Upper lobe of right lung (tissue), 1 donor: ENCODE measurements around the gene JSRP1. TPM values are rescaled to one million over a fixed set of nuclear protein-coding genes. Genes with fewer than 3 reads are reported as not detected.
A peak's percentile ranks its signal among the peaks of the same experiment; 100 is the strongest.

Source experiments
- ATAC-seq: fragments of 200-7000 bp; cut with Tn5 transposase; one replicate; pipeline ENCODE4 v1.9.1; 2020; ENCODE audit warnings: mild to moderate bottlenecking, moderate library complexity
- DNase-seq: peaks from one replicate; pipeline ENCODE4 v3.0.0-alpha.2; 2020
- H3K27ac ChIP-seq: fragments of 200-600 bp; one replicate; pipeline ENCODE4 v1.8.0; 2022
- H3K27me3 ChIP-seq: fragments of 200-600 bp; one replicate; pipeline ENCODE4 v1.8.0; 2022; ENCODE audit warnings: mild to moderate bottlenecking
- H3K36me3 ChIP-seq: fragments of 200-600 bp; one replicate; pipeline ENCODE4 v1.8.0; 2022
- H3K4me1 ChIP-seq: fragments of 200-600 bp; one replicate; pipeline ENCODE4 v1.8.0; 2022
- H3K4me3 ChIP-seq: fragments of 200-600 bp; one replicate; pipeline ENCODE4 v1.8.0; 2022; ENCODE audit warnings: mild to moderate bottlenecking
- H3K9me3 ChIP-seq: fragments of 200-600 bp; one replicate; pipeline ENCODE4 v1.8.0; 2022
- intact Hi-C: fragments of 100-400 bp; cut with DNase I; formaldehyde crosslinking; loops from one replicate; pipeline ENCODE4 v1.11.0; 2022
- total RNA-seq: library from RNA; stranded (reverse); fragmentation: NEBNext Ultra II Directional; extraction: Animal tissue kit (Norgen Biotek cat#: 25700); gene quantifications from one replicate; pipeline ENCODE4 v1.2.1, GENCODE V29; 2021
- TF ChIP-seq, protein P1 (sequence below): fragments of 200-600 bp; IDR thresholded peaks from one replicate; pipeline ENCODE4 v1.8.0; 2022; ENCODE audit warnings: antibody characterized with exemption
- donor health status: DM: no; HTN: yes; CAD: no; lungs with severe emphysema.

JSRP1 gene
- total RNA-seq, 1 donor from 2014 or later = 1.1 TPM

DNA sequence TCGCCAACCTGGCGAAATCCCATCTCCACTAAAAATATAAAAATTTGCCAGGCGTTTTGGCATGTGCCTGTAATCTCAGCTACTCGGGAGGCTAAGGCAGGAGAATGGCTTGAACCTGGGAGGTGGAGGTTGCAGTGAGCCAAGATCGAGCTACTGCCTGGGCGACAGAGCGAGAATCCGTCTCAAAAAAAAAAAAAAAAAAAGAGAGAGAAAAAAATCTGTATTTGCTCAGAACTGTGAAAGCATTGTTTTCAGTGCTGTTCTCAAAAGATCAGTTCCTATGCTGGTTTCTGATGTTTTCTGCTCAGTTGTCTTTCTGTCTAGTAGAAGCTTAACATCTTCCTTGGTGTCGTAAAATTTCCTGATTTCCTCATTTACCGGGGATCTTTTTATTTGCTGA, 17.0 kb downstream of the JSRP1 start:
- intact Hi-C loops = loop anchor here (5.0 kb wide), 1 partner anchor 33 kb away; no protein-coding TSS in a partner anchor
- DNase-seq = no peak
- Histone ChIP-seq H3K36me3 (peaks cover 11% of the 10 kb centered on the region), H3K27ac (peak overlapping the region; percentile 68), H3K4me1 (peaks cover 69% of the 10 kb centered on the region), H3K9me3 (no peaks in the 10 kb centered on the region), H3K4me3 (peak overlapping the region; percentile 54), H3K27me3 (no peaks in the 10 kb centered on the region)
- no peak for ATAC-seq
- TF ChIP-seq, protein P1, sequence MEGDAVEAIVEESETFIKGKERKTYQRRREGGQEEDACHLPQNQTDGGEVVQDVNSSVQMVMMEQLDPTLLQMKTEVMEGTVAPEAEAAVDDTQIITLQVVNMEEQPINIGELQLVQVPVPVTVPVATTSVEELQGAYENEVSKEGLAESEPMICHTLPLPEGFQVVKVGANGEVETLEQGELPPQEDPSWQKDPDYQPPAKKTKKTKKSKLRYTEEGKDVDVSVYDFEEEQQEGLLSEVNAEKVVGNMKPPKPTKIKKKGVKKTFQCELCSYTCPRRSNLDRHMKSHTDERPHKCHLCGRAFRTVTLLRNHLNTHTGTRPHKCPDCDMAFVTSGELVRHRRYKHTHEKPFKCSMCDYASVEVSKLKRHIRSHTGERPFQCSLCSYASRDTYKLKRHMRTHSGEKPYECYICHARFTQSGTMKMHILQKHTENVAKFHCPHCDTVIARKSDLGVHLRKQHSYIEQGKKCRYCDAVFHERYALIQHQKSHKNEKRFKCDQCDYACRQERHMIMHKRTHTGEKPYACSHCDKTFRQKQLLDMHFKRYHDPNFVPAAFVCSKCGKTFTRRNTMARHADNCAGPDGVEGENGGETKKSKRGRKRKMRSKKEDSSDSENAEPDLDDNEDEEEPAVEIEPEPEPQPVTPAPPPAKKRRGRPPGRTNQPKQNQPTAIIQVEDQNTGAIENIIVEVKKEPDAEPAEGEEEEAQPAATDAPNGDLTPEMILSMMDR = no peak

DNA sequence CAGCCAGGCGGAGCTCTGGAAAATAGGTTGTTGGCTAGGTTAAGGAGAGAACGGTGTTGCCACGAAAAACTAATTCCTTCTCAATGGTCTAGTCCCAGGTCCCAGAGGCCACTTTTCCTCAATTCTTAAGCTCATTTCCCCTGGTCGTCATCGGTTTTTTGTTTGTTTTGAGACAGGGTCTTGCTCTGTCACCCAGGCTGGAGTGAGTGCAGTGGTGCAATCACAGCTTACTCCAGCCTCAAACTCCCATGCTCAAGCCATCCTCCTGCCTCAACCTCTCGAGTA, 18.4 kb downstream of the JSRP1 start:
- no peak for ATAC-seq

DNA sequence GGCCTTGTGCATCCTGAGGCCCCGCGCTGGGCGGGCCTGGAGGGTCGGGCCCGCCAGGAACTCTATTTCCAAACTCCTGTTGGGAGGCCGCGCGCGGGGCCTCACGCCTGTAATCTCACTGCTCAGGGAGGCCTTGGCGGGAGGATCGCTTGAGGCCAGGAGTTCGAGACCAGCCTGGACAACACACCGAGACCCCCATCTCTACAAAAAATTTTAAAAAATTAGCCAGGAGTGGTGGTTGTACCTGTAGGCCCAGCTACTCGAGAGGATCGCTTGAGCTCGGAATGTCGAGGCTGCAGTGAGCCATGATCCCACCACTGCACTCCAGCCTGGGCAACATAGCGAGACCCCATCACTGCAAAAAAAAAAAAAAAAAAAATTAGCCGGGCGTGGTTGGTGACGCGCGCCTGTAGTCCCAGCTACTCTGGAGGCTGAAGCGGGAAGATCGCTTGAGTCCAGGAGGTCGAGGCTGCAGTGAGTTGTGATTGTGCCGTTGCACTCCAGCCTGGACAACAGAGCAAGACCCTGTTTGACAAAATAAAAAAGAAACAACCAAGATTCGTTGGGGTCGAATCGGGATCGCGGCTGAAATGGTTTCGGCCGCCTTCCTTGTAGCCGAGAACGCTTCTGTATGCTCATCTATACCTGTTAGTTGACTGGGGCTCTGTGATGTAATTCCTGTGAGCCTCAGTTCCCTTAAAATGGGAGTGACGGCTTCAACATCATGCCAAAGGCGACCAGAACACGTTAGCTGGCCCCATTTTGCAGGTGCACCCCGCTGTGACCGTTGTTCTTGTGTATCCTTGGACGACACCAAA, 19.0 kb downstream of the JSRP1 start:
- H3K4me3 ChIP-seq = peak overlapping the region; percentile 90
- intact Hi-C loops = loop anchor here (5.0 kb wide), 1 partner anchor 35 kb away; no protein-coding TSS in a partner anchor
- ATAC-seq (no peak), DNase-seq (no peak)
- H3K27me3 ChIP-seq = no peaks in the 10 kb centered on the region
- peak overlapping the region; percentile 99 for H3K27ac ChIP-seq
- no peaks in the 10 kb centered on the region for H3K9me3 ChIP-seq
- H3K4me1 ChIP-seq = peaks cover 56% of the 10 kb centered on the region
- H3K36me3 ChIP-seq = peaks cover 10% of the 10 kb centered on the region
- TF ChIP-seq, protein P1 = no peak

More for the DNA sequence above, 18.4 kb downstream of the JSRP1 start:
- H3K4me3 ChIP-seq = peak overlapping the region; percentile 90
- peaks cover 62% of the 10 kb centered on the region for H3K4me1 ChIP-seq
- no peaks in the 10 kb centered on the region for H3K27me3 ChIP-seq
- no peak for DNase-seq
- H3K36me3 ChIP-seq = peaks cover 10% of the 10 kb centered on the region
- intact Hi-C loops = loop anchor here (5.0 kb wide), 1 partner anchor 34 kb away; no protein-coding TSS in a partner anchor
- H3K9me3 ChIP-seq = no peaks in the 10 kb centered on the region
- TF ChIP-seq, protein P1 = no peak
- H3K27ac ChIP-seq = no peak overlapping the region

DNA sequence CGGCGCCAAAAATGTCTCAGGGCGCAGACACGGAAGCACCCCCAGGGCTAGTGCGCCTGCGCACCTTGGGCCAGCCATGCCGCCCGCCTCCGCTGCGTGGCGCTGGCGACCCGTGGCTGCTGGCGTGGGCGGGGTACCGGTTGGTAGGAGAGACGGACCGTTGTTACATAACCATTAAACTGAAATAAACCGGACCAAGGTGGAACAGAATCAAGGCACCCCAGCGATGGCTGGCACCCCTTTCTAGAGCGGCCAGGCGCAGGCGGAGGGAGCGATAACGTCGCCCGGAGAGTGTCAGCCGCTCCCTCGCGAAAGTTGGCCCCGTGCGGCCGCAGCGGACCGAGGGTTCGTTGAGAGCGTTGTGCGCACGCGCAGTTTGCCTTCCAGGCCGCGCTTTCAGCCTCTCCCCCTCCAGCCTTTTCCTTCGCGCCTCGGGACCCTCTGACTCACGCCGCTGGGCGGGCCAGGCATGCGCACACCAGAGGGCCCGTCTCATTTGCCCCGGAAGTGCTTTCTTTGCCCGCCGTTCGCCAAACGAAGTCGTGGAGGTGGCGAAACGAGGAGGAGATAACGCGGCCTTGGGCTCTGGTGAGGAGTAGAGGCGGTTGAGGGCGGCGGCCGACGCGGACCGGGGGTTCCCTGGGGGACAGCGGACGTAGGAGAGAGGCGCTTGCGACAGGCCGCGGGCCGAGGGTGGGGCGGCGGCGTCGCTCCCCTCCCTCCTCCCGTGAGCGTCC, 19.7 kb downstream of the JSRP1 start, which contains the start of the genes PLEKHJ1 and SF3A2:
Gene PLEKHJ1, minus strand, starts transcription at position 16 of the 737 bp plus-strand sequence. CDS start 81 bp downstream, outside the sequence.
Gene SF3A2, plus strand, starts transcription at position 511 of the 737 bp plus-strand sequence. CDS start 6,595 bp downstream, outside the sequence.
- peak within 1 kb of the TSS; percentile 99 for H3K27ac ChIP-seq
- peaks cover 16% of the 10 kb centered on the region for H3K36me3 ChIP-seq
- peak; percentile 99 for DNase-seq
- TF ChIP-seq, protein P1 = peak; percentile 93
- H3K4me1 ChIP-seq = peaks cover 49% of the 10 kb centered on the region
- peak; percentile 91 for ATAC-seq
- peak within 1 kb of the TSS; percentile 90 for H3K4me3 ChIP-seq
- intact Hi-C loops = loop anchor here (5.0 kb wide), 1 partner anchor 36 kb away; no protein-coding TSS in a partner anchor
- H3K9me3 ChIP-seq = no peaks in the 10 kb centered on the region
- no peaks in the 10 kb centered on the region for H3K27me3 ChIP-seq

DNA sequence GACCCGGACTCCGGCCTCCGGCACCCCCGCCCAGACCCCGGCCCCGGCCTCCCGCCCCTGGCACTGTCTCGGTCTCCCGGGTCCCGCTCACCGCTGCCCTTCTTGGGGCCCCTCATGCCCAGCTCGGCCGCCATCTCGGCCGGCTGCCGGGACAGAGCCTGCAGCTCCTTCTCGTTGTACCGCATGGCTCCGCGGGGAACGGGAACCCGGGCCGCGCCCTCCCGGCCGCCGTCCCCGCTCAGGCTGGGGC, 20.2 kb downstream of the JSRP1 start:
- H3K36me3 ChIP-seq = peaks cover 21% of the 10 kb centered on the region
- peak overlapping the region; percentile 90 for H3K4me3 ChIP-seq
- DNase-seq = no peak
- H3K4me1 ChIP-seq = peaks cover 44% of the 10 kb centered on the region
- H3K9me3 ChIP-seq = no peaks in the 10 kb centered on the region
- ATAC-seq = no peak
- TF ChIP-seq, protein P1 = no peak
- no peaks in the 10 kb centered on the region for H3K27me3 ChIP-seq
- H3K27ac ChIP-seq = peak overlapping the region; percentile 99
- intact Hi-C loops = loop anchor here (5.0 kb wide), 1 partner anchor 36 kb away; no protein-coding TSS in a partner anchor
